Measurements from ENCODE around the gene KIF22. TPM values are rescaled to one million over a fixed set of nuclear protein-coding genes. Genes with fewer than 3 reads are reported as not detected.
A peak's percentile ranks its signal among the peaks of the same experiment; 100 is the strongest.

Gene KIF22
- total and polyA plus RNA-seq, 9 of the 15 experiments (the other 6 are each of a cell fraction or from before 2014, with no cell fraction given): 8.7 to 232 (median 131) TPM

GRCh38 chr16:29790183-29790948 is at the start of gene KIF22 (continued):
- no peak for TF ChIP-seq ZNF609 (CRISPR knock-in tag; IDR thresholded peaks at IDR 0.05; ENCODE audit: borderline replicate concordance)
- no peak for TF ChIP-seq PHTF2 (CRISPR knock-in tag; IDR thresholded peaks at IDR 0.05)
- TF ChIP-seq ZNF436 (CRISPR knock-in tag; IDR thresholded peaks at IDR 0.05): no peak
- no peak for TF ChIP-seq HNRNPH1 (optimal IDR thresholded peaks at IDR 0.05; ENCODE audit: low read depth, low read length)
- TF ChIP-seq ZFP1 (CRISPR knock-in tag; IDR thresholded peaks at IDR 0.05): no peak
- no peak for TF ChIP-seq SRSF3 (IDR thresholded peaks at IDR 0.05; ENCODE audit: insufficient read depth, low read length)
- TF ChIP-seq JUND (IDR thresholded peaks at IDR 0.05; ENCODE audit: borderline replicate concordance, low read depth, low read length): peak; percentile 64; the same call in 1 of the 2 replicates
- peak; percentile 49; the same call in 1 of the 3 replicates for TF ChIP-seq JUND (tag; IDR thresholded peaks at IDR 0.05; ENCODE audit: borderline replicate concordance, low read depth, low read length)
- peak; percentile 46; the same call in 1 of the 2 replicates for TF ChIP-seq ZBTB17 (CRISPR knock-in tag; IDR thresholded peaks at IDR 0.05)
- no peak for TF ChIP-seq MAFK (IDR thresholded peaks at IDR 0.05; ENCODE audit: low read length)
- no peak for TF ChIP-seq ZNF175 (CRISPR knock-in tag; IDR thresholded peaks at IDR 0.05; ENCODE audit: low read depth)
- TF ChIP-seq, protein P1, sequence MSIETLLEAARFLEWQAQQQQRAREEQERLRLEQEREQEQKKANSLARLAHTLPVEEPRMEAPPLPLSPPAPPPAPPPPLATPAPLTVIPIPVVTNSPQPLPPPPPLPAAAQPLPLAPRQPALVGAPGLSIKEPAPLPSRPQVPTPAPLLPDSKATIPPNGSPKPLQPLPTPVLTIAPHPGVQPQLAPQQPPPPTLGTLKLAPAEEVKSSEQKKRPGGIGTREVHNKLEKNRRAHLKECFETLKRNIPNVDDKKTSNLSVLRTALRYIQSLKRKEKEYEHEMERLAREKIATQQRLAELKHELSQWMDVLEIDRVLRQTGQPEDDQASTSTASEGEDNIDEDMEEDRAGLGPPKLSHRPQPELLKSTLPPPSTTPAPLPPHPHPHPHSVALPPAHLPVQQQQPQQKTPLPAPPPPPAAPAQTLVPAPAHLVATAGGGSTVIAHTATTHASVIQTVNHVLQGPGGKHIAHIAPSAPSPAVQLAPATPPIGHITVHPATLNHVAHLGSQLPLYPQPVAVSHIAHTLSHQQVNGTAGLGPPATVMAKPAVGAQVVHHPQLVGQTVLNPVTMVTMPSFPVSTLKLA (conservative IDR thresholded peaks at IDR 0.05): peak; percentile 89 to 92
- TF ChIP-seq, protein P2, sequence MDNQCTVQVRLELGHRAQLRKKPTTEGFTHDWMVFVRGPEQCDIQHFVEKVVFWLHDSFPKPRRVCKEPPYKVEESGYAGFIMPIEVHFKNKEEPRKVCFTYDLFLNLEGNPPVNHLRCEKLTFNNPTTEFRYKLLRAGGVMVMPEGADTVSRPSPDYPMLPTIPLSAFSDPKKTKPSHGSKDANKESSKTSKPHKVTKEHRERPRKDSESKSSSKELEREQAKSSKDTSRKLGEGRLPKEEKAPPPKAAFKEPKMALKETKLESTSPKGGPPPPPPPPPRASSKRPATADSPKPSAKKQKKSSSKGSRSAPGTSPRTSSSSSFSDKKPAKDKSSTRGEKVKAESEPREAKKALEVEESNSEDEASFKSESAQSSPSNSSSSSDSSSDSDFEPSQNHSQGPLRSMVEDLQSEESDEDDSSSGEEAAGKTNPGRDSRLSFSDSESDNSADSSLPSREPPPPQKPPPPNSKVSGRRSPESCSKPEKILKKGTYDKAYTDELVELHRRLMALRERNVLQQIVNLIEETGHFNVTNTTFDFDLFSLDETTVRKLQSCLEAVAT (IDR thresholded peaks at IDR 0.05): peak in 1 of 2 experiments; percentile 33; a peak in 1 of 4 replicates
- TF ChIP-seq ILF3 (IDR thresholded peaks at IDR 0.05; ENCODE audit: borderline replicate concordance): no peak
- TF ChIP-seq PATZ1 (CRISPR knock-in tag; IDR thresholded peaks at IDR 0.05; ENCODE audit: borderline replicate concordance): no peak
- TF ChIP-seq RFX1 (IDR thresholded peaks at IDR 0.05): no peak

All from K562 (cell line).